ENCODE data around the gene MBTPS2.
"Not testable (repeated sequence)": the region's sequence is repeated elsewhere in the genome, so short reads cannot be mapped to it uniquely, and the experiment has no call there.

Gene MBTPS2

DNA sequence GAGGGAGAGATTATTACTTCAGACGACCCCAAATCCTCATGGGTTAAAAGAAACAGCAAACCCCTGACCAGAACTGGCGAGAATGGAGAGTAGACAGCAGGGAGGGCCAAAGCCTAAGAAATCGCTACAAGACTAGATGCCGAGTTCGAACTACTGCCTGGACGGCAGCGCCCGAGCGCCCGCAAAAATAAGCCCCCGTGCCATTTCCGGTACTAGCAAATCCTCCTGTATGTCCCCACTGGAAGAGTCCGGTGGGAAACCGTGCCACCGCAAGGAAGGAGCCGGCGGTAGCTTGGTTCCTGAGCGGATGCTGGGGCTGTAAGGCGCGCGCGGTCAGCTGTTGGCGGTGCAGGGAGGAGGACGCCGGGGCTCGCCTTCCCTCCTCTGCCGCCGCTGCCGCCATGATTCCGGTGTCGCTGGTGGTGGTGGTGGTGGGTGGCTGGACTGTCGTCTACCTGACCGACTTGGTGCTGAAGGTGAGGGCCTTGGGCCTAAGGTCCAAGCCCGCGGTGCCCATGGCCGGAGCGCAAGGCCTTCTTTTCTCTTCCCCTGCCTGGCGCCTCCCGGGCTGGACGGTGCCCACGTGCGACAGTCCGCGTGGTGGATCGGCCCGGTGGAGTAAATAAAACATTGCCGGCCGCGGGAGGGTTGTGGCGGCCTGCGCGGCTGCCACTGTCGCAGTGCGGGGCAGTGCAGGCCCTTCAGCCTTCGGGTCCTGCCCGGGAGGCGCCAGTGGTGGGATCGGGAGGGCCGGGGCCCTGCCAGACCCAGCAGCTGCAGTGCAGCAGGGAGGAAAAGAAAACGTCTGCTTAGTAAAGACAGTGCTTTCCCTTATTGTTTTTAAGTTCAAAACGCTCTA is at the start of gene MBTPS2:
TSS of gene MBTPS2 (plus strand) at position 284 of the 859 bp plus-strand sequence. CDS start at position 402, 118 bp downstream.
- peak; percentile 76 for DNase-seq (ENCODE audit: low read depth, low spot score)

DNA sequence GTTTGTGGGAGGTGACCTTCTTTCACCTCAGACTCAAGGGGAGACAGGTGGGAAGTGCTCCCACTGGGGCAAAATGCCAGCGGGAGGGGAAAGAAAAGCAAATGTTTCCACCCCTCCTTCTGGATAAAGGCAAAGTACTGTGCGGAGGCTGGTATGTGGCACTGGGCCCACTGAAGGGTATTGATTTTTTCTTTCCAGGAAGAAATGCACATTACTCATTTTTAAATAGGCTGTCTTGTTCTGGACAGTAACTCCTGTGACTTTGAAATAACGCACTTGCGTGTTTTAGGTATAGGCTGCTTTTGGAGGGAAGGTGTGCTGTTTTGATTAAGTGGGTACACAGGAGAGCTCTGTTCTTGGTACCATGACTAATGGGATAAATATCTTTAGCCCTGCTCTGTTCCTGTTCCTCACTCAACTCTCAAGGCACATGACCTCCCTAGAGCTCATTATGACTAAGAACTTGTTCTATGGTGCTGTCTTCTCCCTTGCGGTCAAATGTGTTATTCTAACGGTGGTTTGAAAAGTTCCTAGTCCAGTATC is 40.7 kb upstream of the MBTPS2 start:
- DNase-seq (ENCODE audit: low read depth, low spot score): no peak

DNA sequence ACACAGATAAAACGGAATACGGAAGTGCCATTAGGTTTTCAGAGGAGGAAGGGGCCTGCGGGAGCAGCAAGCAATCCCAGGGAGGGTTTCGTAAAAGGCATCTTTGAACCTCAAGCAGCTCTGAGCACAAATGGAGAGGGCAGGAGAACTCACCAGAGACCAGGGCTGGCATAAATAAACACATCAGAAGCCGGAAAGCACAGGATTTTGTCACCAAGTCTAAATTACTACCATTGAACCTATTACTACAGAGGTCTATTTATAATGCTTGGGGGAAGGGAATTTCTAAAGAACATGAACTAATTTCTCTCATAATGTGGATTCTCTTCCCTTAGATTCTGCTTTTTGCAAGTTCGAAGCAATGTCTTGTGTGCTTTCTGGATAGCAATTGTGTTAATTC is 39.6 kb upstream of the MBTPS2 start:
- DNase-seq (ENCODE audit: low read depth, low spot score): no peak

DNA sequence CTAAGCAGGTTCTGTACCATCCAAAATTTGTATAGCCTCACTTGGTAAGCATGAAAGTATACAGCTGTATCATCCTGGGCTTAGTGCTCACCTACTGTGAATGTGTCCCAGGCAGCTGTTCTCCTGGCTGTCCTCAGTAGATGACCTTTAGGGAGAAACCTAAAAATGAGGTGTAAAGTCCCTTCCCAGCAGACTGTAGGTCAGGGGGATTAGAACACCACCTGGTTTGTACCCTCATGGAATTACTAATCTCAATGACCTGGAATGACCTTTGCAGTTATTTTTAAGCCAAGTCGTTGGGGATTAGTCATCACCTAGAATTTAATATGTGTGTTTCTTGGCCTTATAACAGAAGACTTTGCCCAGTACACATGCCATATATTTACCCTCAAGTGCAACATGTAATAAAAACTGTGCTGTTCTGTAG is 39.1 kb upstream of the MBTPS2 start:
- DNase-seq (ENCODE audit: low read depth, low spot score): no peak

DNA sequence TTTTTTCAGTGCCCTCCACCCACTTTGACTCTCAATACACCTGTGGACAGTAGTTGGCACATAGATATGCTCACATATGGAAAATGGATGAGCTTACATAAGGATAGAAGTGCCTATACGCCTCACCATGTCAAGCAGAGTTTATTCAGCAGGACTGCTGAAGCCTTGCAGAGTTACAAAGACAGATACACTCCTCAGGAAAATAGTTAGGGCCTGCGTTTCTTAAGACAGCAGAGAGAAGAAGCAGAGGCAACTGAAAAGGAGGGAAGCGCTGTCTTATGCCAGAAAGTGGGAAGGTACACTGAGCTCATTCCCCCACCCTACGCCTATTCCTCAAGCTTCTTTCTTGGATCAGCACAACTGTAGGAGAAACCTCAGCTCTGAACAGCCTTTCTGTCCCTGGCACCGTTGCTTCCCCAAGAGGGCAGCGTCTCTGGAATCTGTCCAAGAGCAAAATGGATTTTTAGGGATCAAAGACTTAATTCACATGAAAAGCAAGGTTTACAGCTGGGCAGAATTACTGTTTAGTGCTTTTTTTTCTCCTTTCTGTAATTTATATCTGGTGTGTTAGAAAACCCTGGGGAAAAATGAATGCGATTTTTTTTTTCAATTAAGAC is 37.3 kb upstream of the MBTPS2 start:
- DNase-seq (ENCODE audit: low read depth, low spot score): no peak

DNA sequence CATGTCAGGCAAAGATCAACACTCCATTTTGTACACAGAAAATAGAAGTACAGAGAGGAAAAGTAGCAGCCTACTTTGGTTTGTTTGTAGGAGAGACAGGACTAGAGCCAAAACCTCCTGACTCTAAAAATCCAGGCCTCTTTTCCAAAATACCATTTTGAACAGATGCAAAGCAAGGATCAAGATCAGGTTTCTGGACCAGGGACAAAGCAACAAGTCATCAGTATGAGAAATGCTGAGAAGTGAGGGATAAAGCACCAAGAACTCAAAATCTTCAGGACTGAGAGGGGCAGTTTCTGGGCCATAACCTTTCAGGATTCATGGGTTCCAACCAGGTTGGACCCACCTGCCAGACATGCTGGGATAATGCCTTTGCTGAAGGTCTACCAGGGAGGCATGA is 36.6 kb upstream of the MBTPS2 start:
- DNase-seq (ENCODE audit: low read depth, low spot score): no peak

DNA sequence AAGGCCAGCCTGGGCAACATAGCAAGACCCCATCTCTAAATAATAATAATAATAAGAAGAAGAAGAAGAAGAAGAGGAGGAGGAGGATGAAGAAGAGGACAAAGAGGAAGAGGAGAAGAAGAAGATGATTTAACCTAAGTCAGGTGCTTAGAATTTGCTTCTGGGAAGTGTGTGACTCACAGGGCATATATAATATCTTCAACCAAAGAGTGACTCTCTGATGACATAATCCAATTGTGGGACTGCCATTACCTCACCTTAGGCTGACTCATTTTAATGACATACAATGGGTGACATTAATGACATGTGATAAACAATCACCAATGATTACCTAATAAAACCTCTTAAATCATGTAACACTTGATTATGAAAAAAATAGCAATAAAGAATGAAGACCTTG is 32.7 kb upstream of the MBTPS2 start:
- DNase-seq (ENCODE audit: low read depth, low spot score): no peak

DNA sequence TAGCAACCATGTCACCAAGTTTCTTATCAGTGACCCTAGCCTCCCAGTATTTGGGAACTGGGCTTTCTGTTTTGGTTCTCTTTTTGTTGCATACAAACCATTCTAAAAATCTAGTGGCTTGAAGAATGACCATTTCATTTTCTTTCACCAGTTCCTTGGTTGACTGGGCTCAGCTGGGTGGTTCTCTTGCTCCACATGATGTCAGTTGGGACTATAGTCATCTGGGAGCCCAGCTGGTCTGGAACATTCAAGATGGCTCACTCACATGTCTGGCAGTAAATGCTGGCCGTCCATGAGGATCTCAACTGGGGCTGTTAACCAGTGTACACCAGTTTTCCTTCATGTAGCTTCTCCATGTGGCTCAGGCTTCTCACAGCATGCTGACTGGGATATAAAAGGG is 27.6 kb upstream of the MBTPS2 start:
- DNase-seq (ENCODE audit: low read depth, low spot score): no peak

DNA sequence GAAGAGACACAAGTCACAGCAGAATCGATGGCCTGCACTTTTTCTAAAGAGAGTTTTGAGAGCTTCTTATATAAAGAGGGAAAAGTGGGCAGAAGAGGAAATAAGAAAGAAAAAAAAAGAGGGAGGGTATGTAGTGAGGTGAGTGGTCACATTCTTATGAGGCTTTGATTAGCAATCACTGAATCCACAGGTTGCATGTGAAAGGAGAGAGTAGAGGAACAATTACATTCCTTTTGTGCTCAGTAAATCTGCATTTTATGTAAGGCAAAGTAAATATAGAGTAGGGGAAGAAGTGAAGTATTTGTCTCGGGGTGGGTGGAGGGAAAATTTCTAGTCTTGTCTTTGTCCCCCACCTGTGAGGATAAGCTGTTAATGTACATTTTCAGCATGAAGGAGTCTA is 26.8 kb upstream of the MBTPS2 start:
- no peak for DNase-seq (ENCODE audit: low read depth, low spot score)

DNA sequence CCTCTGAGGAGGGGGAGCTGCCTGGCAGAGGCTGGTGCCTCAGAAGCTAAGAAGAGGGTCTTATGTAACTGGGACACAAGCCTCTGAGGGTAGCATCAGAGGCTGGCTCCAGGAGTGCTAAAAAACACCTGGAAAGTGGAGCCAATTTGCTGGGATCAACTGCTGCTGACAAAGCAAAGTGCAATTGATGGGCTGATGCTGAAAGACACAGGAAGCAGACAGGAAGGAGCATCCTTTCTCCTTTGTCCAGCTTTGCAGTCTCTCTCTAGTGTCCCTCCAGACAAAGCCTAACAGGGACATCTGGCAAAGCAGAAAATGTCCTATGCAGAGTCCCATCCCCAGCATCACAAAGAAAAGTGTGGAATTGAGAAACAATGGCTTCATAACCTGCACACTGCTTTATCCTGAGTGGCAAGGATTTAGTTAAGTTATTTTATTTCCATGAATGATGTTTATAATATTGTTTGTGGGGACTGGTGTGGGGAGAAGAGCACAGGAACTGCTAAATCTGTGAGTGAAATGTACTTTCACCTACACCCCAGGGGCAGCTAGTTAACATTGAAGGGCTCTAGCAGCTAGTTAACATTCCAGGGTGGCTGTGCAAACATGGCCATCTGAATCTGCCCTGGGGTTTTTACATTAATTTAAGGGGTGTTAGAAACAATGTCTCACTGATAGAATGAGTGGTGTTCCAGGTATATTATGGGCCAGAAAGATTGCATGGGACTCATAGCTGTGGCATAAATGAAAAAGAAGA is 25.6 kb upstream of the MBTPS2 start:
- no peak for DNase-seq (ENCODE audit: low read depth, low spot score)

DNA sequence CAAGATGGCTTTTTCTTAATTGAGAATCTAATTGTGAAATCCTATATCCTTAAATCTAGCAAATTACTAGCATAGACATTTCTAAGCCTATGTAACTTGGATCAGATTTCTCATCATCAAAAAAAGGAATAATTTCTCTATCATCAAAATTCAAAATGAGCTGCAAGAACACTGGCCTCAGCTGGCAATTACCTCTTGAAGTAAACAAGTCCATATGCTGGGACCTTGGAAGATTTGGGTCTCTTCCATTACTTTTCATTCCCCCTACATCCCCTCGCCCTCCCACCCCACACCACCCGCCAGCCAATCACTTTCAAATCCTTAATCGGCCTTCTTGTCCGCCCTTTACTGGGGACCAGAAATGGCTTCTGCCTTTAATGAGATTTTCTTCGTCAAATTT is 23.3 kb upstream of the MBTPS2 start:
- DNase-seq (ENCODE audit: low read depth, low spot score): no peak

DNA sequence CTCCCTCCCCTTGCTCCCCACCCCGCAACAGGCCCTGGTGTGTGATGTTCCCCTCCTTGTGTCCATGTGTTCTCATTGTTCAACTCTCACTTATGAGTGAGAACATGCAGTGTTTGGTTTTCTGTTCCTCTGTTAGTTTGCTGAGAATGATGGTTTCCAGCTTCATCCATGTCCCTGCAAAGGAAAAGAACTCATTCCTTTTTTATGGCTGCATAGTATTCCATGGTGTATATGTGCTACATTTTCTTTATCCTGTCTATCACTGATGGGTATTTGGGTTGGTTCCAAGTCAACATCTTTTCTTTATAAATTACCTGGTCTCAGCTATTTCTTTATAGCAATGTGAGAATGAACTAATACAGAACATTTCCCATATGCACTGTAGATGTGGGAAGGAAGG is 19.2 kb upstream of the MBTPS2 start:
- not testable (repeated sequence) for DNase-seq (ENCODE audit: low read depth, low spot score)

DNA sequence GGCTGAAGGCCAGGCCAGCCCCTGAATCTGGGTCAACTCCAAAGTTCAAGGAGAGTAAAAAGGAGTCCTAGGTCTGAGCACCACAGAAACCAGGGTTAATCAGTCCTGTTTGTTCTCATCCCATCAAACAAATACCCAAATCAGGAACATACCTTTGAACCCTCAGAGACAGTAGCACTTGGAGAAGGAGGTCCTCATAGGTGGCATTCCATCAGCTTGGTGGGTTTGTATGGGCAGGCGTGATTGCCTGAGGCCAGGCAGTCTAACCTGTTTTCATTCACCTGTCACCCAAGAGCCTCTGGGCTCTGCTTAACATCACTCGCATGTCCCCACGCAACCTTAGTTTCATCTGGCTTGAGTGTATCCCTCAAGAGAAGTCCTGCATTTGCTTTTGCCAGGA is 17.5 kb upstream of the MBTPS2 start:
- no peak for DNase-seq (ENCODE audit: low read depth, low spot score)

DNA sequence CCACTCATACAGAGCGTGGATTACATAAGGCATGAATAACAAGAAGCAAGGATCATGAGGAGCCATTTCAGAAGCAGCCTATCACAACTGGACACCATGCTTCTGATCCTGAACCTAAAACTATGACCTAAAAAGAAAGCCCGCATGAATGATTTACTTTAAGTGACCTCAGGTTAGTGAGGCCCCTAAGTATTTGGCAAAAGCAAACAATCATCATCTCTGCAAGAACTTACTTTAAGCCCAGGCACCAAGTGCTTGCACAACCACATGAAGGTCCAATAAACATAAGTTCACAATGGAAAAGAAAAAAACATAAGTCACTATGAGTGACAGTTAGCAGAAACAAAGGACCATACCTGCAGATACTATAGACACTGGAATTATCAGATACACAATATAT is 7.9 kb upstream of the MBTPS2 start:
- no peak for DNase-seq (ENCODE audit: low read depth, low spot score)

DNA sequence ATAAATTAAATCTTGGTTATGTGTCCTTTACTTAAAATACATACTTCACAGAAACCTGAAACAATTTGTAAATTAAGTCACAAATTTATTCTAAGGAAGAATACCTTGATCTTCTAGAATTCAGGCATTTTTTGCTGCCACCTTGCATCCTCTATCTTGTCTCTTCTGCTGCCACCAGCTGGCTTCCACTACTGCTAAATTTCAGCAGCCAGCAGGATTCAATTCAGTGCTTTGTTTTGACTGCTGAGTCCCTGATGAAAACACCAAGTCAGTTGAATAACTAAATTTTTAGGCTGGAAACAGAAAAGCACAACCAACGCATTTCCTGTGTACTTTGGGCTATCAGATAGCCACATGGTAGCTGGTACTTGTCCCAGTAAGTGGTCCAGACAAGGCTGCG is 2.4 kb upstream of the MBTPS2 start:
- no peak for DNase-seq (ENCODE audit: low read depth, low spot score)

DNA sequence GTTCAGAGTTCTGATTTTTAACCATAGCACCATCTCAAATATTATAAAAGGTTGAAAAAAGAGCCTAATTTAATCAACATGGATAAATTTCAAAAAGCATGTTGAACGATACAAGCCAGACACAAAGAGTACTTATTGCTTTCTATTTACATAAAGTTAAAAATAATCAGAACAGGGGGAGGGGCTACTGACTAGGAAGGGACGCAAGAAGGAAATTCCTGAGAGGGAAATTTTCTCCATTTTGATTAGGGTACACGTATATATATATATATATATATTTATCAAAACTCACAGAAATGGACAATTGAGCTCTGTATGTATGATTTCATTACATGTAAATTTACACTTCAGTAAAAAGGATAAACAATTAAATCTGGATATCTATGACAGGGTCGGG is 482 bp upstream of the MBTPS2 start:
- DNase-seq (ENCODE audit: low read depth, low spot score): no peak

DNA sequence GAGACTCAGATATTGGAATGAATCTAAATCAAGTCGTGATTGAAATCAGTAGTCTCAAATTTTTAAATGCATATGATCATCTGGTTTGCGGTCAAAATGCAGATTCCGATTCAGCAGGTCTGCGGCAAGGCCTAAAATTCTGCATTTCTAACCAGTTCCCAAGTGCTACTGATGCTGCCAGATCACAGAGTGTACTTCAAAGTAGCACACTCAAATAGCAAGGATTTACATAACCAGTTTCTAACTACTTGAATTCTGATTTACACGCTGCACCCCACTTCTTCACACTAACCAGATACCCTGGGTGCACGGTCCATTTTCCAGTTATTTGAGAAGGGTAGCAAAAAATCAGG is 752 bp downstream of the MBTPS2 start:
- no peak for DNase-seq (ENCODE audit: low read depth, low spot score)

DNA sequence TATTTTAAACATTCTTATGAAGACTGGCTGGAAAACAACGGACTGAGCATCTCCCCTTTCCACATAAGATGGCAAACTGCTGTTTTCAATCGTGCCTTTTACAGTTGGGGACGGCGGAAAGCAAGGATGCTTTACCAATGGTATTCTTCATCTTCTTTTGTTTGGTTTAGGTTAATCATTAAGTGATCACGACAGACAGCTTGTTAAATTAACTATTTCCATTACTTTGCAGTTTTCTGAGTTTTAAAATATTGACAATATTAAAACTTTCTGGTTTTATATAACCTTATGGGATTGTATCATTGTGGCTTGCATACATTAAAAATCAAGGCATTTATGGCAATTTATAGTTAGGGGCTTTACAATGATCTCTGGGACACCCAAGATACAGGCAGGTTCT is 3.8 kb downstream of the MBTPS2 start:
- no peak for DNase-seq (ENCODE audit: low read depth, low spot score)

DNA sequence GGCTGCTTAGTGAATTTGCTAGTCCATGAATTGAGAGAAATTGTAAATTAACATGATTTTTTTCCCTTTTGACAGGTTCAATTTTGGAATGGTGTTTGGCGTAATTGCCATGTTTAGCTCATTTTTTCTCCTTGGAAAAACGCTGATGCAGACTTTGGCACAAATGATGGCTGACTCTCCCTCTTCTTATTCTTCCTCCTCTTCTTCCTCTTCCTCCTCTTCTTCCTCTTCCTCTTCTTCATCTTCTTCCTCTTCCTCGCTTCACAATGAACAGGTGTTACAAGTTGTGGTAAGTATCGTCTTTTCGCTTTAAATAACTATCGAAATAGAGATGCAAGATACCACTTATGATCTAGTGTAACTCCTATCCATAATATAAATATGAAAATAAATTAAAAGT is 5.7 kb downstream of the MBTPS2 start:
- DNase-seq (ENCODE audit: low read depth, low spot score): no peak

DNA sequence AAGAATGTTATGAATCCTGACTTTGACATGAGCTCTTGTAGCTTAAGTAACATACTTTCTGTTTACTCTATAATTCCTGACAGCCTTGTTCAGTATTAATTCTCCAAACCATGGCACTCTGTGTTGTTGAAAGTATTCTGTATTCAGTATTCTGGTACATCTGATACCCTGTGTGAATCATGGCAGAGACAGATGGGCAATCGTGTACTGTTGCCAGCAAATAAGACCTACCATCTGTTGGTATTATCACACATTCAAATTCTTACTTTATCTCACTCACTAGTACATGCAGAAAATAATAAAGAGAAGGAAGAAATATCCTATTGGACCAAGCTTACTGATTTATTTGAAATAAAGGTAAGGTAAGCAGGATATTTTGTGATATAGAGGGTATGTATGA is 7.9 kb downstream of the MBTPS2 start:
- DNase-seq (ENCODE audit: low read depth, low spot score): no peak

DNA sequence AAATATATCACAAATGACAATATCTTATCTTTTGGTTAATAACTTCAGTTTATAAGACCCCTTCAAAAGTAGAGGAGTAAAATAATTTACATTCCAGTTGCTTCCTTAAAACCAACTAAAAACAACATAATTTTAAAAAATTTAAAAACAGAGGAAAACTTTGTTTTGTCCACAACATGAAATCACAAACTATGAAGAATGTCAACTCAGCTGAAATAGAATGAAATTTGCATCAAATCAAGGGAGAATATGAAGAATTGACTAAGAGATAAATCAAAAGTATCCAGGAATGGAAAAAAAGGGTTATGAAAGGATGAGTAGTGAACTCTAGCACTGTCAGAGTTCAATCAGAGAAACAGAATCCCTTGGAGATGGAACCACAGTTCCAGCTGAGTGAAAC is 14.2 kb downstream of the MBTPS2 start:
- no peak for DNase-seq (ENCODE audit: low read depth, low spot score)

DNA sequence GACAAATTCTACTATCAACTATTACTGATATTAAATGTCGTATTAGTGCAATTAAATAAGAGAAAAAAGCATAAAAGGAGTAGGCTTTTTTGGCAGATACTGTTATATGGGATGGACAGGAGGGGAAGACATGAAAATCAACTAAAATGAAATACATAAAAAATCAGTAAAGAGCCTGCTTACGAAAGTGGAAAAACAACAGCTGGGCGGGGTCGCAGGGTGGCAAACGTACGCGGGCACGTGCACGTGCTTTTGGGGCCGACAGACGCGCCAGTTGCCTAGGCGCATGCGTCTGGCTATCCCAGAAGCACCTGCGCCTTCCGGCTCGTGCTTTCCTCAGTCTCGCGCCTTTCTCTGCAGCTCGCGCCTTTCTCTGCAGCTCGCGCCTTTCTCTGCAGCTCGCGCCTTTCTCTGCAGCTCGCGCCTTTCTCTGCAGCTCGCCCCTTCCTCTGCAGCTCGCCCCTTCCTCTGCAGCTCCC is 16.6 kb downstream of the MBTPS2 start, which contains the start of gene YY2:
TSS of gene YY2 (plus strand) at position 51 of the 479 bp plus-strand sequence. CDS start 498 bp downstream, outside the sequence.
- no peak for DNase-seq (ENCODE audit: low read depth, low spot score)
